Esophagus squamous epithelium (tissue), 4 donors: ENCODE data around the gene CNTLN.

ENCODE experiments used
- POLR2A ChIP-seq, 4 donors: fragments of 450-650 bp; IDR thresholded peaks; one replicate each; pipeline ENCODE4 v1.6.1; 2017; ENCODE audit warnings: antibody characterized with exemption in 4 of 4, mild to moderate bottlenecking in 4 of 4, moderate library complexity in 3 of 4
- TF ChIP-seq, protein P1 (sequence below), 6 experiments: fragments of 450-650 bp in 4 of 6; fragments of 200-600 bp in 2 of 6; sonication (generic) in 2 of 6; IDR thresholded peaks; one replicate each; pipeline ENCODE4 v1.5.1; 2016 to 2019; ENCODE audit warnings: antibody characterized with exemption in 6 of 6, mild to moderate bottlenecking in 4 of 6, moderate library complexity in 4 of 6

GRCh38 chr9:17422994-17423680 is 288.3 kb downstream of the CNTLN start:
- TF ChIP-seq, protein P1, sequence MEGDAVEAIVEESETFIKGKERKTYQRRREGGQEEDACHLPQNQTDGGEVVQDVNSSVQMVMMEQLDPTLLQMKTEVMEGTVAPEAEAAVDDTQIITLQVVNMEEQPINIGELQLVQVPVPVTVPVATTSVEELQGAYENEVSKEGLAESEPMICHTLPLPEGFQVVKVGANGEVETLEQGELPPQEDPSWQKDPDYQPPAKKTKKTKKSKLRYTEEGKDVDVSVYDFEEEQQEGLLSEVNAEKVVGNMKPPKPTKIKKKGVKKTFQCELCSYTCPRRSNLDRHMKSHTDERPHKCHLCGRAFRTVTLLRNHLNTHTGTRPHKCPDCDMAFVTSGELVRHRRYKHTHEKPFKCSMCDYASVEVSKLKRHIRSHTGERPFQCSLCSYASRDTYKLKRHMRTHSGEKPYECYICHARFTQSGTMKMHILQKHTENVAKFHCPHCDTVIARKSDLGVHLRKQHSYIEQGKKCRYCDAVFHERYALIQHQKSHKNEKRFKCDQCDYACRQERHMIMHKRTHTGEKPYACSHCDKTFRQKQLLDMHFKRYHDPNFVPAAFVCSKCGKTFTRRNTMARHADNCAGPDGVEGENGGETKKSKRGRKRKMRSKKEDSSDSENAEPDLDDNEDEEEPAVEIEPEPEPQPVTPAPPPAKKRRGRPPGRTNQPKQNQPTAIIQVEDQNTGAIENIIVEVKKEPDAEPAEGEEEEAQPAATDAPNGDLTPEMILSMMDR (IDR thresholded peaks at IDR 0.05): no peak
- no peak for TF ChIP-seq POLR2A (IDR thresholded peaks at IDR 0.05)
